Measurements from ENCODE around the gene TMEM273. TPM values are rescaled to one million over a fixed set of nuclear protein-coding genes. Genes with fewer than 3 reads are reported as not detected.

TMEM273 gene
- total and polyA plus RNA-seq, 9 donors = 1.5 to 25.2 (median 5.0) TPM

DNA sequence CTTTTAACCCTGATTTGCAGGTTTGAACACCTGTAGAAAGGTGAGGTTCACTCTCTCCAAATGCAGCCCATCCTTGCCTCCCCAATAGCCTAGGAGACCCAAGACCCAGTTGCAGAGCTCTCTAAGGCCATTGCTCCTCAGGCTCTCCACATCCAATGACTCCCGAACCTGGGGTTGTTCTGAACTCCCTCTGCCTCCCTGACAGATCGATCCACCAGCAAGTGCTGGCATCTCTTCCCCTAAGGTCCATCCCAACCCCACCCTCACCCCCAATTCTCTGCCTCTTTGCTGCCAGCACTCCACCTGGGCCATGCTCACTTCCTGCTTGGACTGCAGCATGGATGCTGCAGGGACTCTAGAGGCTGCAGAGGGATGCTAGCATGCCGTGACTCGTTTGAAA lies 35.1 kb downstream of the TMEM273 start:
- intact Hi-C loops (cut with DNase I) = no loop called here
- H3K9me3 ChIP-seq = no peaks in the 10 kb centered on the region
- TF ChIP-seq, protein P1, sequence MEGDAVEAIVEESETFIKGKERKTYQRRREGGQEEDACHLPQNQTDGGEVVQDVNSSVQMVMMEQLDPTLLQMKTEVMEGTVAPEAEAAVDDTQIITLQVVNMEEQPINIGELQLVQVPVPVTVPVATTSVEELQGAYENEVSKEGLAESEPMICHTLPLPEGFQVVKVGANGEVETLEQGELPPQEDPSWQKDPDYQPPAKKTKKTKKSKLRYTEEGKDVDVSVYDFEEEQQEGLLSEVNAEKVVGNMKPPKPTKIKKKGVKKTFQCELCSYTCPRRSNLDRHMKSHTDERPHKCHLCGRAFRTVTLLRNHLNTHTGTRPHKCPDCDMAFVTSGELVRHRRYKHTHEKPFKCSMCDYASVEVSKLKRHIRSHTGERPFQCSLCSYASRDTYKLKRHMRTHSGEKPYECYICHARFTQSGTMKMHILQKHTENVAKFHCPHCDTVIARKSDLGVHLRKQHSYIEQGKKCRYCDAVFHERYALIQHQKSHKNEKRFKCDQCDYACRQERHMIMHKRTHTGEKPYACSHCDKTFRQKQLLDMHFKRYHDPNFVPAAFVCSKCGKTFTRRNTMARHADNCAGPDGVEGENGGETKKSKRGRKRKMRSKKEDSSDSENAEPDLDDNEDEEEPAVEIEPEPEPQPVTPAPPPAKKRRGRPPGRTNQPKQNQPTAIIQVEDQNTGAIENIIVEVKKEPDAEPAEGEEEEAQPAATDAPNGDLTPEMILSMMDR (IDR thresholded peaks at IDR 0.05) = no peak
- no peak for TF ChIP-seq POLR2A (IDR thresholded peaks at IDR 0.05)
- no peak for TF ChIP-seq EP300 (IDR thresholded peaks at IDR 0.05)
- no peaks in the 10 kb centered on the region for H3K36me3 ChIP-seq
- no peaks in the 10 kb centered on the region for H3K4me1 ChIP-seq (ENCODE audit: insufficient read depth)
- no peak overlapping the region for H3K4me3 ChIP-seq
- H3K27me3 ChIP-seq = no peaks in the 10 kb centered on the region
- WGBS, 3 donors = 45 to 78% (median 49%) methylated on average over 4 of the region's 4 CpGs
- DNase-seq = no peak
- no peak overlapping the region for H3K27ac ChIP-seq

DNA sequence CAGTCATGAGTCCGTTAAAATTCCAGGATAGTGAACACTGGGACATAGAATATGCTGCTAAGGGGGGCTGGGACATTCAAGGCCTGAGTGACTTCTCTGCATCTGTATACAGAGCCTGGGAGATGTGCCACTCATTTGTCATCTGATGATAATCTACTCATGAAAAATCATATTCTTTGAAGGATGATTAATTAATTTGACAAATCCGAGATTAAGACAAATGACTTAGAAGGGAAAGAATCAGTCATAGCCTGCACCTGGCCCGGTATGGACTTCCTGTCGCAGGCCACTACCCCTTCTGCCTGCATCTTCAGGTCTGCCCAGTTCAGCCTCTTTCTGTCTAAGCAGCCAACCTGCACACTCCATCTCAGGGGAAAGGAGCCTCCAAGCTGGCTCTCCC lies 35.5 kb downstream of the TMEM273 start:
- Histone ChIP-seq H3K9me3 (no peaks in the 10 kb centered on the region), H3K27ac (no peak overlapping the region), H3K4me3 (no peak overlapping the region), H3K4me1 (ENCODE audit: insufficient read depth) (no peaks in the 10 kb centered on the region), H3K36me3 (no peaks in the 10 kb centered on the region), H3K27me3 (no peaks in the 10 kb centered on the region)
- no peak for TF ChIP-seq EP300 (IDR thresholded peaks at IDR 0.05)
- TF ChIP-seq, protein P1 (IDR thresholded peaks at IDR 0.05) = no peak
- TF ChIP-seq POLR2A (IDR thresholded peaks at IDR 0.05) = no peak
- no peak for DNase-seq
- 87 to 89% (median 87%) methylated on average over 4 of the region's 4 CpGs for WGBS, 3 donors
- intact Hi-C loops (cut with DNase I) = no loop called here

DNA sequence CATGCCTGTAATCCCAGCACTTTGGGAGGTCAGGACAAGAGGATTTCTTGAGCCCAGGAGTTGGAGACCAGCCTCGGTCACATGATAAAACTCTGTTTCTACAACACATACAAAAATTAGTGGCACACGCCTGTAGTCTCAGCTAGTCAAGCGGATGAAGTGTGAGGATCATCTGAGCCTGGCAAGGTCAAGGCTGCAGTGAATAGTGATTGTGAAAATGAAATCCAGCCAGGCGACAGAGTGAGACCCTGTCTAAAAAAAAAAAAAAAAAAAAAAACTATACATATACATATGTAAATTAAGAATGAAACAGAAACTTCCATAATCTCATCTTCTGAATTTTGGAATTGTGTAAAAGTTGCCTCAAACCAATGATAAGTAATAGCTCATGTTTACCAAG lies 36.2 kb downstream of the TMEM273 start:
- TF ChIP-seq POLR2A (IDR thresholded peaks at IDR 0.05) (no peak), EP300 (IDR thresholded peaks at IDR 0.05) (no peak)
- TF ChIP-seq, protein P1 (IDR thresholded peaks at IDR 0.05) = no peak
- 83 to 86% (median 86%) methylated on average over 4 of the region's 4 CpGs for WGBS, 3 donors
- Histone ChIP-seq H3K27me3 (no peaks in the 10 kb centered on the region), H3K27ac (no peak overlapping the region), H3K36me3 (no peaks in the 10 kb centered on the region), H3K4me1 (ENCODE audit: insufficient read depth) (no peaks in the 10 kb centered on the region), H3K4me3 (no peak overlapping the region), H3K9me3 (no peaks in the 10 kb centered on the region)
- intact Hi-C loops (cut with DNase I) = no loop called here
- DNase-seq = no peak

DNA sequence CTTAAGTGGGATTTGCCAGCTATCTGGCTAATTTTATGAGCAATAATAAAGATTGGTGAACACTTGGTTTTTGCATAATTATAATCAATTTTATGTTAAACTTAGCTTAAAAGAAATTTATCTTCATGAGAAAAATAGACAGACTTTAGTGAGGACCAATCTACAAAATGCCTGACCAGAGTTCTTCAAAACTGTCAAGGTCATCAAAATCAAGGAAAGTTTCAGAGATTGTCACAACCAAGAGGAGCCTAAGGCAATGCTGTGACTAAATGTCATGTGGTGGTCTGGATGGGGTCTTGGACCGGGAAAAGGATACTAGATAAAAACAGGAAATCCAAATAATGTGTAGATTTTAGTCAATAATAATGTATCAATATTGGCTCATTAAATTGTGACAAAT lies 36.7 kb downstream of the TMEM273 start:
- no peak overlapping the region for H3K4me3 ChIP-seq
- no peaks in the 10 kb centered on the region for H3K9me3 ChIP-seq
- no peaks in the 10 kb centered on the region for H3K4me1 ChIP-seq (ENCODE audit: insufficient read depth)
- intact Hi-C loops (cut with DNase I) = no loop called here
- H3K27me3 ChIP-seq = no peaks in the 10 kb centered on the region
- 83 to 95% (median 89%) methylated on average over 1 of the region's 1 CpG for WGBS, 3 donors
- no peak for DNase-seq
- H3K27ac ChIP-seq = no peak overlapping the region
- H3K36me3 ChIP-seq = no peaks in the 10 kb centered on the region
- TF ChIP-seq, protein P1 (IDR thresholded peaks at IDR 0.05) = no peak

DNA sequence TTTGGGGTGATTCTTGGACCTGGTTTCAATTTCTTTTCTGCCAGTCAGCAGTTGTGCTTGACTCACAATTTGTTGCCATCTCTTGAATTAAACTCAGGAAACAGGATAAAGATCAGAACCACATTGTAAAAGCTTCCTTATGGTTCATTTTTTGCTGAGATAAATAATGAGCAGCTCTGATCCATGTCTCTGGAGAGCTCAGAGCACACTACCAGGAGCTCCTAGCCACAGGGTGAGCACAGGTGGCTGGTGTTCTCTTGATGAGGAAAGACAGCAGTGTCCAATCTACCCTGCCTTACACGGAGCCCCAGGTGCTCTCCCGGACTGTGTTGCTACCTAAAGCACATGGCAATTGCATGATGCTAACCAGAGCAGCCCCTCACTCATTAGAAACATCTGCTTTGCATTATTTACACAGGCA lies 37.2 kb downstream of the TMEM273 start:
- no peak overlapping the region for H3K4me3 ChIP-seq
- intact Hi-C loops (cut with DNase I) = no loop called here
- H3K36me3 ChIP-seq = no peaks in the 10 kb centered on the region
- TF ChIP-seq EP300 (IDR thresholded peaks at IDR 0.05) = no peak
- no peak for TF ChIP-seq POLR2A (IDR thresholded peaks at IDR 0.05)
- TF ChIP-seq, protein P1 (IDR thresholded peaks at IDR 0.05) = no peak
- no peaks in the 10 kb centered on the region for H3K9me3 ChIP-seq
- no peaks in the 10 kb centered on the region for H3K4me1 ChIP-seq (ENCODE audit: insufficient read depth)
- H3K27ac ChIP-seq = no peak overlapping the region
- no peak for DNase-seq
- 46 to 55% (median 50%) methylated on average over 2 of the region's 2 CpGs for WGBS, 3 donors
- no peaks in the 10 kb centered on the region for H3K27me3 ChIP-seq

Measured in ovary (tissue), 9 donors.